Hindlimb muscle (tissue), 1 donor: ENCODE data around the gene SEPTIN5. TPM values are rescaled to one million over a fixed set of nuclear protein-coding genes. Genes with fewer than 3 reads are reported as not detected.
A peak's percentile ranks its signal among the peaks of the same experiment; 100 is the strongest.
"Not testable (repeated sequence)": the region's sequence is repeated elsewhere in the genome, so short reads cannot be mapped to it uniquely, and the experiment has no call there.

Source experiments
- DNase-seq: peaks from one replicate; pipeline ENCODE4 v3.0.0-alpha.2; 2013
- polyA plus RNA-seq: library from polyadenylated mRNA; unstranded; fragments of 120-200 nt; gene quantifications from one replicate; pipeline ENCODE4 v1.2.1, GENCODE V29; 2013; ENCODE audit not compliant: insufficient read length

SEPTIN5 gene
- polyA plus RNA-seq, 1 donor, result 130 TPM

- no peak for DNase-seq
Measured at GRCh38 chr22:19720999-19721329, 6.7 kb downstream of the SEPTIN5 start.

GRCh38 chr22:19721330-19722177, 7.3 kb downstream of the SEPTIN5 start:
- no peak for DNase-seq

- DNase-seq, result no peak
Measured at GRCh38 chr22:19722178-19722981, 8.1 kb downstream of the SEPTIN5 start.

GRCh38 chr22:19722982-19723231, 8.6 kb downstream of the SEPTIN5 start:
- DNase-seq, result no peak

- no peak for DNase-seq
Measured at GRCh38 chr22:19723232-19723982, 9.1 kb downstream of the SEPTIN5 start, which contains the start of gene GP1BB. GP1BB (plus strand) TSS chr22:19723539; CDS start chr22:19723570, 31 bp downstream.

DNA sequence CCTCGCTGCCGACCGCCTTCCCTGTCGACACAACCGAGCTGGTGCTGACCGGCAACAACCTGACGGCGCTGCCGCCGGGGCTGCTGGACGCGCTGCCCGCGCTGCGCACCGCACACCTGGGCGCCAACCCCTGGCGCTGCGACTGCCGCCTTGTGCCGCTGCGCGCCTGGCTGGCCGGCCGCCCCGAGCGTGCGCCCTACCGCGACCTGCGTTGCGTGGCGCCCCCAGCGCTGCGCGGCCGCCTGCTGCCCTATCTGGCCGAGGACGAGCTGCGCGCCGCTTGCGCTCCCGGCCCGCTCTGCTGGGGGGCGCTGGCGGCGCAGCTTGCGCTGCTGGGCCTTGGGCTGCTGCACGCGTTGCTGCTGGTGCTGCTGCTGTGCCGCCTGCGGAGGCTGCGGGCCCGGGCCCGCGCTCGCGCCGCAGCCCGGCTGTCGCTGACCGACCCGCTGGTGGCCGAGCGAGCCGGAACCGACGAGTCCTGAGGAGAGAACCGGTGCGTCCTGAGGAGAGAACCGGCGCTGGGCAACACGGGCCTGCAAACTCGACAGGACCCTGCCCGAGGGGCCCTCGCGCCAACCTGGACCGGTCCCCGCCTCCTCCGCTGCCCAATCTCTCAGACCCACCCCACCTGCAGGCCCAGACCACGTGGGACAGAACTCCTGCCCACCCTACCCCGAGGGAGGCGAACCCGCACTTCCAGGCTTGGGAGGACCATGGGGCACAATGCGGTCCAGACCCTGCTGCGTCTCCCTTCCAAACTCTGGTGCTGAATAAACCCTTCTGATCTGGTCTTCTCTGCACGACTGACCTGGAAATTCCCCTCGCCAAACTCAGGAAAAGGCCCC, 9.9 kb downstream of the SEPTIN5 start:
- DNase-seq, result no peak

- no peak for DNase-seq
Measured at GRCh38 chr22:19724927-19725661, 10.8 kb downstream of the SEPTIN5 start.

- DNase-seq, result not testable (repeated sequence)
Measured at GRCh38 chr22:19726064-19726788, 11.9 kb downstream of the SEPTIN5 start.

- DNase-seq, result no peak
Measured at GRCh38 chr22:19727310-19728150, 13.2 kb downstream of the SEPTIN5 start.

- no peak for DNase-seq
Measured at GRCh38 chr22:19728271-19728670, 14.0 kb downstream of the SEPTIN5 start.

DNA sequence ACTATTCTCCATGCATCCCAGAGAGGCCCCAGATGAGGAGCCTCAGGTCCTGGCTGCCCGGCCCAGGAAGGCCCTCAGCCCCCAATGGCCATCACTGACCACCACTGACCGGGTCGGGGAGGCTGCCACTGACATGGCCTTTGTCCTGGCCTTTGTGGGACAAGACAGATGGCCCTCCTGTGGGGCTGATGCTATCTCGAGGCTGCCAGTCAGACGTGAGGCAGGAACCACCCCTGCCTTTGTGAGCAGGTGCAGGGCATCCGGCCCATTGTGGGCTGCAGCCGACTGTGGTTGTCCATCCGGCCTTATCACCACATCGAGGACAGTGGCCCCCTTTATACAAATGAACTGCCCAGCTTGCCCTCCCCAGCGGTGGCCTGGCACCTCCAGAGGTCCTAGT, 14.5 kb downstream of the SEPTIN5 start:
- no peak for DNase-seq

GRCh38 chr22:19729507-19729906, 15.2 kb downstream of the SEPTIN5 start:
- DNase-seq, result no peak

GRCh38 chr22:19730198-19730597, 15.9 kb downstream of the SEPTIN5 start:
- DNase-seq, result no peak

GRCh38 chr22:19730655-19731360, 16.5 kb downstream of the SEPTIN5 start:
- peak; percentile 84 for DNase-seq

GRCh38 chr22:19731361-19732135, 17.2 kb downstream of the SEPTIN5 start:
- no peak for DNase-seq

DNA sequence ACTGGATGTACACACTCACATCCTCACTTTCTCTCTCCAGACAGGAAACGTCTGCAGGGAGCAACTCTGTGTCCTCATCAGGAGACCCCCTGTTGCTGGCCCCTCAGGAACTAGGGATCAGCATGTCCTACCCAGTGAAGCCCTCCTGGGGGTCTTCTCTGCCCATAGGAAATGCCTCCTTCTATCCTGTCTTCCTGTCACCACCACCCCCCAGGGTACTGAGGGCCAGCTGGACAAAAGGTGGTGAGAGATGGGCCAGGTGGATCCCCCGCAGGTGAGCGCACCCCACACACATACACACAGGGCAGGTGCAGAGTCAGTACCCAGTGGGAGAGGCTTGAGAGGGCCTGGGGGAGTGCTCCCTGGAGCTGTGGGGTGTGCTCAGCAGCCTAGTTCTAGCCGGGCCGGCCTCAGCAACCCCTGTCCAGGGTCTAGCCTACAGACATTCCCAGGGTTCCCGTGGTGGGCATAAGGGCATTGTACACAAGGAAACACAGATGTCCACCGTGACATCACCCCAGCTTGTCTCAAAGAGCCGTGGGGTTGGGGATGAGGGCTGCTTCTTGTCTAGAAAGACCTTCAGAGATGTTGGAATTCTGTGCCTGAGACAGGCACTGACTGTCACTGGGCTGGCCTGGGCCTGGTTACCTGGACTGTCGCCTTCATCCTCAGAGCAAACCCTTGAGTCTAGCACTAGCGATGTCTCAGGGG, 18.3 kb downstream of the SEPTIN5 start:
- DNase-seq, result no peak

GRCh38 chr22:19733755-19734154, 19.5 kb downstream of the SEPTIN5 start:
- no peak for DNase-seq

- no peak for DNase-seq
Measured at GRCh38 chr22:19734163-19734562, 19.9 kb downstream of the SEPTIN5 start.
